Spleen (tissue), 11 donors: ENCODE data around the gene TAOK1. TPM values are rescaled to one million over a fixed set of nuclear protein-coding genes. Genes with fewer than 3 reads are reported as not detected.

Experiments used
- DNase-seq: peaks from one replicate; pipeline ENCODE4 v3.0.0-alpha.2; 2020
- H3K27ac ChIP-seq, 8 donors: fragments of 200-600 bp; sonication (generic) in 7 of 8; 1 replicate in 4 of 8; 2 replicates in 4 of 8; pipeline versions ENCODE4 v1.5.0 to v1.8.0; 2016 to 2021; ENCODE audit warnings: inconsistent platforms in 4 of 8, mild to moderate bottlenecking in 4 of 8, moderate library complexity in 1 of 8
- H3K27me3 ChIP-seq, 7 donors: fragments of 200-600 bp; sonication (generic) in 6 of 7; replicated peaks in 1 of 7; 1 replicate in 4 of 7; 2 replicates in 3 of 7; pipeline versions ENCODE4 v1.5.0 to v1.8.0; 2016 to 2021; ENCODE audit warnings: inconsistent platforms in 3 of 7, mild to moderate bottlenecking in 1 of 7
- H3K36me3 ChIP-seq, 6 donors: fragments of 200-600 bp; sonication (generic) in 5 of 6; 1 replicate in 4 of 6; 2 replicates in 2 of 6; pipeline versions ENCODE4 v1.5.0 to v1.8.0; 2016 to 2021; ENCODE audit warnings: inconsistent platforms in 2 of 6
- H3K4me1 ChIP-seq, 6 donors: fragments of 200-600 bp; sonication (generic) in 5 of 6; 1 replicate in 3 of 6; 2 replicates in 3 of 6; pipeline versions ENCODE4 v1.5.0 to v1.8.0; 2016 to 2021; ENCODE audit warnings: inconsistent platforms in 3 of 6
- H3K4me3 ChIP-seq, 8 donors: fragments of 200-600 bp; sonication (generic) in 7 of 8; 1 replicate in 4 of 8; 2 replicates in 4 of 8; pipeline versions ENCODE4 v1.5.0 to v1.8.0; 2016 to 2021; ENCODE audit warnings: inconsistent platforms in 4 of 8, mild to moderate bottlenecking in 4 of 8, moderate library complexity in 2 of 8
- H3K9me3 ChIP-seq, 8 donors: fragments of 200-600 bp; sonication (generic) in 7 of 8; 1 replicate in 4 of 8; 2 replicates in 4 of 8; pipeline versions ENCODE4 v1.5.0 to v1.8.0; 2016 to 2021; ENCODE audit warnings: inconsistent platforms in 4 of 8
- POLR2A ChIP-seq, 3 donors: fragments of 450-650 bp; IDR thresholded peaks; one replicate each; pipeline ENCODE4 v1.5.1; 2017; ENCODE audit warnings: antibody characterized with exemption in 3 of 3, mild to moderate bottlenecking in 1 of 3
- POLR2AphosphoS5 ChIP-seq, 3 donors: sonication (generic); formaldehyde crosslinking; IDR thresholded peaks; one replicate each; pipeline ENCODE4 v1.5.1; 2017; ENCODE audit warnings: antibody characterized with exemption in 3 of 3
- WGBS, 5 donors: extraction: QIAGEN DNeasy Blood & Tissue Kit in 3 of 5; methylation state at CpG; one replicate each; pipeline versions ENCODE4 v1.1.5 to v1.1.7; 2013 to 2018; 5-methylcytosine and 5-hydroxymethylcytosine counted together
- intact Hi-C: fragments of 100-400 bp; cut with DNase I; formaldehyde crosslinking; loops from one replicate; pipeline ENCODE4 v1.15.0; 2023; ENCODE audit warnings: low total_unique reads
- polyA plus RNA-seq, 3 donors: library from polyadenylated mRNA; stranded (reverse); fragments of 200-250 nt; gene quantifications; one replicate each; pipeline ENCODE4 v1.2.1, GENCODE V29; 2013
- total RNA-seq, 7 donors: library from RNA; depleted of rRNA in 3 of 7; stranded (reverse); fragments of >200 nt in 3 of 7; fragmentation: NEBNext Ultra II Directional in 4 of 7; extraction: Animal tissue kit (Norgen Biotek cat#: 25700) in 4 of 7; gene quantifications; one replicate each; pipeline versions ENCODE4 v1.1.0 to v1.2.1, GENCODE V29; 2016 to 2021
- TF ChIP-seq, protein P1 (sequence below), 11 experiments: fragments of 200-600 bp in 7 of 11; fragments of 450-650 bp in 4 of 11; sonication (generic) in 4 of 11; IDR thresholded peaks in 8 of 11; conservative IDR thresholded peaks in 3 of 11; 1 replicate in 7 of 11; 2 replicates in 4 of 11; pipeline versions ENCODE4 v1.4.0 to v1.8.0; 2016 to 2021; ENCODE audit warnings: antibody characterized with exemption in 11 of 11, inconsistent platforms in 4 of 11, mild to moderate bottlenecking in 1 of 11
- donor health status: healthy with polysubstance abuse.
- donor health status: DM: no; HTN: no; CAD: no; lungs with moderate emphysema.
- donor health status: DM: no; HTN: no; CAD: no.
- donor health status: Bipolar disorder and iron deficiency.
- donor health status: healthy.
- donor health status: DM: no; HTN: no; CAD: no.
- donor health status: DM: yes; HTN: yes; CAD: no.

The TAOK1 gene
- total and polyA plus RNA-seq, 10 donors = 5.1 to 88.5 (median 56.9) TPM

DNA sequence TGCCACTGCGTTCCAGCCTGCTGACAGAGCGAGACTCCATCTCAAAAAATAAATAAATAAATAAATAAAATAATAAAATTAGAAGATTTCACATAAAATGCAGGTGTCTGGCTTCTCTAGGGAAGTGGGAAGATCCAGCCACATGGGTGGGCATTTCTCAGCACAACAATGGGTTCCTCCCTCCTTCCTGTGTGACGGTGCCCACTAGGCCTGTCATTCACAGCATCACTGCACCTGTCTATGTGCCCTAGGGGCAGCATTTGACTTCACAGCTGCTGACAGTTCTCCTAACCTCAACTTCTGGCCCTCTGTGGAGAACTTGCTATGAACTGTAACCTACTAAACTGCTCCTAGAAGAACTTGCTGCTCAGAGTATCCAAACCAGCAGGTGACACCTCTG, 173.7 kb downstream of the TAOK1 start:
- TF ChIP-seq, protein P1, sequence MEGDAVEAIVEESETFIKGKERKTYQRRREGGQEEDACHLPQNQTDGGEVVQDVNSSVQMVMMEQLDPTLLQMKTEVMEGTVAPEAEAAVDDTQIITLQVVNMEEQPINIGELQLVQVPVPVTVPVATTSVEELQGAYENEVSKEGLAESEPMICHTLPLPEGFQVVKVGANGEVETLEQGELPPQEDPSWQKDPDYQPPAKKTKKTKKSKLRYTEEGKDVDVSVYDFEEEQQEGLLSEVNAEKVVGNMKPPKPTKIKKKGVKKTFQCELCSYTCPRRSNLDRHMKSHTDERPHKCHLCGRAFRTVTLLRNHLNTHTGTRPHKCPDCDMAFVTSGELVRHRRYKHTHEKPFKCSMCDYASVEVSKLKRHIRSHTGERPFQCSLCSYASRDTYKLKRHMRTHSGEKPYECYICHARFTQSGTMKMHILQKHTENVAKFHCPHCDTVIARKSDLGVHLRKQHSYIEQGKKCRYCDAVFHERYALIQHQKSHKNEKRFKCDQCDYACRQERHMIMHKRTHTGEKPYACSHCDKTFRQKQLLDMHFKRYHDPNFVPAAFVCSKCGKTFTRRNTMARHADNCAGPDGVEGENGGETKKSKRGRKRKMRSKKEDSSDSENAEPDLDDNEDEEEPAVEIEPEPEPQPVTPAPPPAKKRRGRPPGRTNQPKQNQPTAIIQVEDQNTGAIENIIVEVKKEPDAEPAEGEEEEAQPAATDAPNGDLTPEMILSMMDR (IDR thresholded peaks at IDR 0.05 in 8 of 11, conservative IDR thresholded peaks at IDR 0.05 in 3 of 11) = peak in 3 of 11 experiments; percentile 19 to 28 (median 20)
- peak in 1 of 3 donors; percentile 82 for TF ChIP-seq POLR2AphosphoS5 (IDR thresholded peaks at IDR 0.05)
- TF ChIP-seq POLR2A (IDR thresholded peaks at IDR 0.05) = no peak
- Histone ChIP-seq H3K27me3 (peaks cover 0 to 3% (median 0%) of the 10 kb centered on the region in 7 donors), H3K4me1 (peaks cover 34 to 95% (median 85%) of the 10 kb centered on the region in 6 donors), H3K36me3 (peaks cover 0 to 13% (median 0%) of the 10 kb centered on the region in 6 donors), H3K4me3 (no peak overlapping the region), H3K9me3 (no peaks in the 10 kb centered on the region), H3K27ac (peak overlapping the region in 4 of 8 donors; percentile 23 to 91 (median 79))
- 77 to 89% (median 87%) methylated on average over 3 of the region's 3 CpGs for WGBS, 5 donors
- intact Hi-C loops = no loop called here
- DNase-seq = peak; percentile 76

DNA sequence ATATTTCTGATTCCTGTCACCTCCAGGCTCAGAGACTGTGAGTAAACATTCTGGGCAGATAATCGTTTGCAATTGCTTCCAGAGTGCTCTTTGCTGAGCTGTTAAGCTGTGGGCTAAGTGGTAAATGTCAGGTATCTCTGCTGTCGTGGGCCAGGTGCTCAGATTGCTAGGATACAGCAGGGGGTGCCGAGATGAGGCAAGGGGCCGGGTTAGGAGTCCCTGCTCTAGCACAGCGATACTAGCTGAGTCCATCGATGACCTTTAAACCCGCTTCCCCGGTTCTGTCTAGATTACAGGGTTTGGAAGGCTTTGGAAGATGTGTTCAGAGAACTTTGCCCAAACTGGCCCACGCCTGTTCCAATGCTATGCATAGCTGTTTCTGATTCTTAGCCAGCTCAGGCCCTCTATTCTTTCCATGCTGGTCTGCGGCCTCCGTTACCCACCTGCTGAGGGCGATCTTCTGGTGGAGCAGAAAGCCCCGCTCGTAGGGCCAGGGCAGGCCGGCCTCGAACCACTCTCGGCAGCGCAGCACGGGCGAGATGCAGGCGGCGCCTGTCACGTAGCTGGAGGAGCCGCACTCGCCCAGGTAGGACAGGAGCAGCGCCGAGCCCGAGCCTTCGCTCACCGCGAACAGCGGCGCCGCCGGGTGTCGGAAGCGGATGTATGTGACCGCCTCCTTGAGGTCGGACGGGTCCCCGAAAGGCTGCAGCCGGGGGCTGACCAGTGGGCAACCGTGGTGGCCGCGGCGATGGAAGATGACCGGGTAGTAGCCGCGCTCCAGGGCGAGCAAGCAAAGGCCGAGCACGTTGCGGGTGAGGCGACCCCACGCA, 175.7 kb downstream of the TAOK1 start:
- intact Hi-C loops = no loop called here
- H3K27me3 ChIP-seq = peaks cover 0 to 3% (median 0%) of the 10 kb centered on the region in 7 donors
- H3K9me3 ChIP-seq = no peaks in the 10 kb centered on the region
- H3K27ac ChIP-seq = peak overlapping the region; percentile 80 to 93 (median 90)
- 9 to 14% (median 12%) methylated on average over 34 to 55 of the region's 55 CpGs for WGBS, 5 donors
- H3K4me1 ChIP-seq = peaks cover 42 to 86% (median 78%) of the 10 kb centered on the region in 6 donors
- H3K4me3 ChIP-seq = peak overlapping the region; percentile 62 to 95 (median 75)
- peak; percentile 94 for DNase-seq
- peak; percentile 43 to 79 (median 66) for TF ChIP-seq POLR2AphosphoS5 (IDR thresholded peaks at IDR 0.05)
- TF ChIP-seq POLR2A (IDR thresholded peaks at IDR 0.05) = no peak
- TF ChIP-seq, protein P1 (IDR thresholded peaks at IDR 0.05 in 8 of 11, conservative IDR thresholded peaks at IDR 0.05 in 3 of 11) = peak in 2 of 11 experiments; percentile 9 to 11
- peaks cover 0 to 13% (median 0%) of the 10 kb centered on the region in 6 donors for H3K36me3 ChIP-seq

DNA sequence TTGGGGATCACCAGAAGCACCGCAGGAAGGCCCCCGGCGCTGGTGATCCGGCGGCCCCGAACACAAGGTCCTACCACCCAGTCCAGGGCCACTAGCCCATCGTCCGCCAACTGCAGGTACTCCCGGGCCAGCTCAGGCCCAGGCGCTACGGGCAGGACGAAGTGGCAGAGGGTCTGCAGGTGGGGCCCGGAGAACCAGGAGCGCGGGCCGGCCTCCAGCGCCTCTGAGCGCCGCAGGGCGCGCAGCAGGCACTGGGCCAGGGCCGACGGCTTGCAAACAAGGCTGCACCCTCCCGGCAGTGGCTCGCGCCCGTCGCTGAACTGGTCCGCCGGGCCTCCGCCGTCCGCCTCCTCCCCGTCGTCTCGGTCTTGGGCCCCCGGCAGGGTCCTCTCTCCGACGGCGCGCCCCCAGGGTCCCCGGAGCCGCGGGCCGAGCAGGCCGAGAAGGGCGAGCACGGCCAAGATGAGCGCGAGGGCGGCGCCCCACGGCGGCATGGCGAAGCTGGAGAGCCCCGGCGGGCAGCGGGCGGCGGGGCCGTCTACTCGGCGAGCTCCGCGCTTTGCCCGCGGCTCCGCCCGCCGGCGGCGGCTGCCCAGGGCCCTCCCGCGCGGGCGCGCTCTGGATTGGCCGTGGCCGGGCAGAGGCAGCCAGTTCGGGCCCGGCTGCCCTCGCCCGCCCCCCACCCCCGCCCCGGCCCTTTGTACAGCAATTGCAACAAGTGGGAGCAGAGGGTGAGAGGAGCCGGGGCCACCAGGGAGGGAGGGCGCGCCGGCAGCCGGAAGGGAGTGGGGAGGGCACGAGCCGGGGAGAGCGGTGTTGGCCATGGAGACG, 176.5 kb downstream of the TAOK1 start, which contains the start of gene ABHD15:
Gene ABHD15 (minus strand): TSS at position 565 of the 831 bp plus-strand sequence. CDS start 71 bp downstream, at position 494.
- Histone ChIP-seq H3K36me3 (peaks cover 0 to 13% (median 0%) of the 10 kb centered on the region in 6 donors), H3K9me3 (no peaks in the 10 kb centered on the region), H3K27ac (peak within 1 kb of the TSS; percentile 80 to 93 (median 90)), H3K4me3 (peak within 1 kb of the TSS; percentile 62 to 95 (median 75)), H3K27me3 (peaks cover 0 to 3% (median 0%) of the 10 kb centered on the region in 7 donors), H3K4me1 (peaks cover 39 to 83% (median 72%) of the 10 kb centered on the region in 6 donors)
- TF ChIP-seq, protein P1 (IDR thresholded peaks at IDR 0.05 in 8 of 11, conservative IDR thresholded peaks at IDR 0.05 in 3 of 11) = no peak
- peak; percentile 74 to 82 (median 78) for TF ChIP-seq POLR2AphosphoS5 (IDR thresholded peaks at IDR 0.05)
- peak in 1 of 3 donors; percentile 32 for TF ChIP-seq POLR2A (IDR thresholded peaks at IDR 0.05)
- DNase-seq = peak; percentile 94
- intact Hi-C loops = no loop called here
- 0 to 1% (median 0%) methylated on average over 18 to 94 of the region's 94 CpGs for WGBS, 5 donors
